GM20000 (cell line): ENCODE results near the gene PPP2R1B.

Source experiments
- DNase-seq: peaks from one replicate; pipeline ENCODE4 v3.0.0; 2012; ENCODE audit warnings: low spot score
- TF ChIP-seq, protein P1 (sequence below): IDR thresholded peaks from 2 replicates; pipeline ENCODE4 v1.5.1; 2012; ENCODE audit warnings: mild to moderate bottlenecking, control low read depth; ENCODE audit errors: extremely low read depth, missing control alignments

The PPP2R1B gene

DNA sequence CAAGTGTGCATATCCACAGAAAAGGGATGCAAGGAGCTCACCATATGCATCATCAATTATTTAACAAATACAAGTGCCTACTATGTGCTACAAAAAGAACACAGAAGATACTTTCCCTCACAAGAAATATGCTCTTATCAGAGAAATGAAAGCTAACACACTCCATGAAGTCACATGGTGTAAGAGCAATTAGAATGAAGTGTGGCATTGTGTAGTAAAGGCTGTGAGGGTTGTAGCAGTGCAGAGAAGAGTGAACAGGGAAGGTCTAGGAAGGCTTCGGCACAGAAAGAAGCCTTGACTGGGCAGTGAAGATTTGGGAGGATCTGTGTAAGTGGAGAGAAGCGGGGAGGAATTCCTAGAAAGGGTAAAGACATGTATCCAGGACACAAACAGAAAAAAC lies 22.5 kb downstream of the PPP2R1B start:
- TF ChIP-seq, protein P1, sequence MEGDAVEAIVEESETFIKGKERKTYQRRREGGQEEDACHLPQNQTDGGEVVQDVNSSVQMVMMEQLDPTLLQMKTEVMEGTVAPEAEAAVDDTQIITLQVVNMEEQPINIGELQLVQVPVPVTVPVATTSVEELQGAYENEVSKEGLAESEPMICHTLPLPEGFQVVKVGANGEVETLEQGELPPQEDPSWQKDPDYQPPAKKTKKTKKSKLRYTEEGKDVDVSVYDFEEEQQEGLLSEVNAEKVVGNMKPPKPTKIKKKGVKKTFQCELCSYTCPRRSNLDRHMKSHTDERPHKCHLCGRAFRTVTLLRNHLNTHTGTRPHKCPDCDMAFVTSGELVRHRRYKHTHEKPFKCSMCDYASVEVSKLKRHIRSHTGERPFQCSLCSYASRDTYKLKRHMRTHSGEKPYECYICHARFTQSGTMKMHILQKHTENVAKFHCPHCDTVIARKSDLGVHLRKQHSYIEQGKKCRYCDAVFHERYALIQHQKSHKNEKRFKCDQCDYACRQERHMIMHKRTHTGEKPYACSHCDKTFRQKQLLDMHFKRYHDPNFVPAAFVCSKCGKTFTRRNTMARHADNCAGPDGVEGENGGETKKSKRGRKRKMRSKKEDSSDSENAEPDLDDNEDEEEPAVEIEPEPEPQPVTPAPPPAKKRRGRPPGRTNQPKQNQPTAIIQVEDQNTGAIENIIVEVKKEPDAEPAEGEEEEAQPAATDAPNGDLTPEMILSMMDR, result no peak
- DNase-seq, result no peak

DNA sequence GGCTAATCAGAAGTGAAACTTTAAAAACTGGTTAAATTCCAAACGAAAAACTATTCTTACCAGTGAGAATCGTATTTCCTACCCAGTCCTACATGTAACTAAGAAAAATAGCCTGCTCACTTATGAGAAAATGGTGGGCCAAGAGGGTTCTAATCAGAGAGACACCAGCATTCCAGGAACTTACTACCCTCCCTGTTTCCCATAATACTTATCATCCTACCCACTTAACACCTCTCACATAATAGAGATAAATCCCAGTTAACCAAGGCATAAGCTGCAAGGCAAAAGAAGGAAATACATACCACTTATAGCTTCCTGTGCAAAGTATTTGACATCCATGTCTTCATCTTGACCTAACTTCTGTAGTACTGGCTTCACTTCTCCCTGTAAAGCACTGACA lies 24.4 kb downstream of the PPP2R1B start:
- DNase-seq, result no peak
- TF ChIP-seq, protein P1, result no peak

DNA sequence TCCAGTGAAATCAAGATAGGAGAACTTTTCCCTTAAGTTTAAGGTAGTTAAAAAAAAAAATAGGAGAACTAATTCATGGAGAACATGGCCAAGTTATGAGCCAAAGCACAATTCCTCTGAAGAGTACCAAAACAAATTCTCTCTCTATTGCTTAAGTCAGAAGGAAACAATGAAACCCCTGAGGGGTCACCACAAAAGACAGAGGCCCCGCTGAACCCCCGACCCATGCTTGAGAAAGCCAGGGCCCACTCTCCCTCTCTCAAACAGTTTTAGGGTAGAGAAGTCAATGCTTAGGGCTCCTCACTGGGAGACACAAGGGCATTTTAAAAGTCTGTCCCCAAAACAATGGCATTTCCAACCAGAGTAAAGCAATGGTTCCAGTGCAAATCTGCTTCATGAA lies 26.9 kb downstream of the PPP2R1B start:
- TF ChIP-seq, protein P1, result no peak
- no peak for DNase-seq

DNA sequence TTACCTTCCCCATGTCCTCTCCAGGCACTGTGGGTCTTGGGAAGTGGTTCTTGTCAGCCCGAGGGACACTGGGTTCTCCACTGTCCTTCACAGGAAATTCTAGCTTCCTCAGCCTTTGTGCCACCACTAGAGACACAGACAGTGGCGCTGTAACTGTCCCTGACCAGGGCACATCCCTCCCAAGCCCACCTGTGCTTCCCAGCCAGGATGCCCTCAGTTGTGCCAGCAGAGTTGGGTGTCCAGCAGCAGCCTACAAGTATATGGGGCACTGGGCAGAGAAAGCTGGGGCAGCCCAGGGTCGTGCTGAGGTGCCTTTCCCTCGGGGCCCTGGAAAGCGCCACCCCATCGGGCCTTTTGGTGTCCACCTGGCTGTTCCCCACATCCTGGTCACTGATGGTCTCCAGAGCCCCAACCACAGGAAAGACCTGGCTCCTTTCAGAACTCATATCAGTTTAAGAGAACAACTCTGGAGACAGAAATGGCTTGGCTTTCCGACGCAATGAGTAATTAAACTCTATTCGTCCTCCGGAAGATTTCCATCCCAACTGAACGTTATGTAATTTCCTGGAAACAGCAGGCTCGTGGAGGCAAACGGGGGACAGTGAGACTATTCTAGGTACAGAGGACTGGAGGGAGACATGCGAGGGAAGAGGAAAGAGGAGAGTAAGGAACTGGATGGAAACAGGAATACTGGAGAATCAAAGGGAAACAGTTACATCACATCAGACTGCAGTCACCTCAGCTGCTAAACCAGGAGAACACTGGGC lies 28.6 kb downstream of the PPP2R1B start:
- no peak for DNase-seq
- TF ChIP-seq, protein P1, result no peak

GRCh38 chr11:111736621-111737443 lies 29.4 kb downstream of the PPP2R1B start:
- DNase-seq, result no peak
- TF ChIP-seq, protein P1, result no peak

DNA sequence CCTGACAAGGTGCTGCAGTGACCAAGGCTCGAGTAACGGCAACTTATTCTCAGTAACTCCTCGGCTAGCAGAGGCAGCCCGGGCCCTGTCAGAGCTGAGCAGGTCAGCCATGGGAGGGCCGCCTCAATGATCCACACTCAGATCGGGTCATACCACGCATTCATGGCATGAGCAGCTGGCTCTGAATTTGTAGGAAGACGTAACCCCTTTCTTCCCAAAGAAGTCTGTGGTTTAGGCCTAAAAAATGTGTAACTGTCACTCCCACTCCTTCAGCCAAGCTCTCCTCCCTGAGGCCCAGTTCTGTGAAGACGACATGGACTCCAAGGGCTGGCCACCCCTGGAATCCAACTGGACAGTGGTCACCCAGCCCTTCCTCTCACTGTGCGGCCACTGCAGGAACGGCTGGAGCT lies 30.0 kb downstream of the PPP2R1B start:
- TF ChIP-seq, protein P1, result no peak
- no peak for DNase-seq
